Activated CD4-positive, alpha-beta memory T cell treated with anti-CD3 and anti-CD28 coated beads, Interleukin-2, amount 10 ng/mL, durations not matched to agents 7 days and 5 days (primary cell): Measurements from ENCODE around the gene CASK. TPM values are rescaled to one million over a fixed set of nuclear protein-coding genes. Genes with fewer than 3 reads are reported as not detected.

Experiments
- CTCF ChIA-PET: fragments of 350-600 bp; sonication (Branson Sonifier 250); formaldehyde crosslinking; loops from one replicate; lab custom pipeline; 2021; ENCODE audit warnings: antibody characterized with exemption, inconsistent platforms; lab: Charles Lee
- POLR2A ChIA-PET: fragments of 350-600 bp; sonication (Branson Sonifier 250); formaldehyde crosslinking; loops from one replicate; lab custom pipeline; 2021; ENCODE audit warnings: antibody characterized with exemption; lab: Charles Lee
- DNase-seq: peaks from one replicate; pipeline ENCODE4 v3.0.0-alpha.2; 2020
- H3K27ac Mint-ChIP-seq: one replicate; pipeline ENCODE4 v1.8.0; 2021; ENCODE audit warnings: mild to moderate bottlenecking, mixed read lengths
- H3K27me3 Mint-ChIP-seq: one replicate; pipeline ENCODE4 v1.8.0; 2021; ENCODE audit warnings: mixed read lengths
- H3K36me3 Mint-ChIP-seq: one replicate; pipeline ENCODE4 v1.8.0; 2021; ENCODE audit warnings: low read depth, mixed read lengths
- H3K4me1 Mint-ChIP-seq: one replicate; pipeline ENCODE4 v1.8.0; 2021; ENCODE audit warnings: mixed read lengths
- H3K4me3 Mint-ChIP-seq: one replicate; pipeline ENCODE4 v1.8.0; 2021; ENCODE audit warnings: mild to moderate bottlenecking, mixed read lengths
- H3K9me3 Mint-ChIP-seq: one replicate; pipeline ENCODE4 v1.8.0; 2021; ENCODE audit warnings: mixed read lengths
- total RNA-seq, 2 experiments: library from RNA; stranded (reverse); gene quantifications; one replicate each; pipeline ENCODE4 v1.2.3, GENCODE V29; 2021

The CASK gene
- total RNA-seq, 2 experiments from 2014 or later: 30.1 to 32.7 TPM

DNA sequence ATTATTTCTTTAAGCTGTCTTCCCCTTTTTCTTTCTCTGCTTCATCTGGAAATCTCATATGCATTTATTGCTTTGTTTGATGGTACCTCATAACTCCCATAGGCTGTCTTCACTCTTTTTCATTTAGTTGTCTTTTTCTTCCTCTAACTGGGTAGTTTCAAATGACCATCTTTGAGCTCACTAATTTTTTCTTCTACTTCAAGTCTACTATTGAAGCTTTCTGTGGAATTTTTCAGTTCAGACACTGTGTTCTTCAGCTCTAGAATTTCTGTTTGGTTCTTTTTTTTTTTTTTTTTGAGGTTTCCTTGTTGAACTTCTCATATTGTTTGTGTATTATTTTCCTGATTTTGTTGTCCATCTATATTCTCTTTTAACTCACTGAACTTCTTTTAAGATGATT lies 23.0 kb downstream of the CASK start:
- Mint-ChIP-seq H3K27ac (no peak overlapping the region), H3K4me3 (no peak overlapping the region), H3K4me1 (peaks cover 2% of the 10 kb centered on the region), H3K36me3 (peaks cover 34% of the 10 kb centered on the region), H3K9me3 (peaks cover 32% of the 10 kb centered on the region), H3K27me3 (no peaks in the 10 kb centered on the region)
- ChIA-PET POLR2A (interaction anchor here (0.6 kb wide), 1 partner anchor 81 kb away, joined by 3 read pairs; no protein-coding TSS in a partner anchor), CTCF (interaction anchor here (0.6 kb wide), 1 partner anchor 9 kb away, joined by 3 read pairs; no protein-coding TSS in a partner anchor)
- DNase-seq: no peak

DNA sequence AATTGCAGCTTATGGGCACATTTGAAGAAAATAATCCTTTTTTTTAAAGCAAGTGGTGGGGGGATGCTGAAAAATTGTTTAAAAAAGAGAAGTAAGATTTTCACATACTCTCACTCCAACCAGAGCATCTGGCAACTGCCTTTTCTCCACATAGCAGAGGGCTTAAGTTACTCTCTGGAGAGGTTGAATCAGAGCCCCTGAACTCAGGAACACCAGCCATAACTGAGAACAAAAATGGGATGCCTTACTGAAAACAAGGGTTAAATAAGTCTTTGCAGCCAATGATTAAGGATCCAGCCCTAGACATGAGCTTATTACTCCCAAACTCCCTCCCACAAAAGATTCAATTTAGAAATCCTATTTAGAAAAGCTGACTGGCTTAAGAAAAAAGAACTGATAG lies 27.5 kb downstream of the CASK start:
- no peak overlapping the region for H3K27ac Mint-ChIP-seq
- H3K4me1 Mint-ChIP-seq: no peaks in the 10 kb centered on the region
- H3K4me3 Mint-ChIP-seq: no peak overlapping the region
- H3K9me3 Mint-ChIP-seq: peaks cover 21% of the 10 kb centered on the region
- ChIA-PET POLR2A (no interaction called here), CTCF (no interaction called here)
- DNase-seq: no peak
- peaks cover 34% of the 10 kb centered on the region for H3K36me3 Mint-ChIP-seq
- no peaks in the 10 kb centered on the region for H3K27me3 Mint-ChIP-seq

DNA sequence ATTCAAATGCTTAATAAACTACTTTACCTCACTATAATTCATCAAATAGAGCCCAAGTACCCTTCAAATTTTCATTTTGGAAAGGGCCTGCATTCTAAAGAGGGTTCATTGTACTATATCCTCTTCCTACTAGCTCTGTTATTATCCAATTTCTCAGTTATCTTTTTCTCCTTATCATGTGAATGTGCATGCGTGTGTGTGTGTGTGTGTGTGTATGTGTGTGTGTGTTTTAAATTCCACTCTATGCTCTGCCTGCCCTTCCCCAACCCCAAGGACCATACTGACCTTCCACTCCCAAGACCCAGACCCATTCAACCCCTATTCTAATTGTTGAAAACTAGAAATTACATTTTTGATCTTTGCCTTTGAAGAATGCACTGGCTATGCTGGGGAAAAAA lies 33.3 kb downstream of the CASK start:
- CTCF ChIA-PET: no interaction called here
- no peaks in the 10 kb centered on the region for H3K27me3 Mint-ChIP-seq
- H3K4me1 Mint-ChIP-seq: peaks cover 11% of the 10 kb centered on the region
- H3K9me3 Mint-ChIP-seq: no peaks in the 10 kb centered on the region
- POLR2A ChIA-PET: no interaction called here
- H3K36me3 Mint-ChIP-seq: peaks cover 30% of the 10 kb centered on the region
- no peak overlapping the region for H3K4me3 Mint-ChIP-seq
- DNase-seq: no peak
- H3K27ac Mint-ChIP-seq: no peak overlapping the region

DNA sequence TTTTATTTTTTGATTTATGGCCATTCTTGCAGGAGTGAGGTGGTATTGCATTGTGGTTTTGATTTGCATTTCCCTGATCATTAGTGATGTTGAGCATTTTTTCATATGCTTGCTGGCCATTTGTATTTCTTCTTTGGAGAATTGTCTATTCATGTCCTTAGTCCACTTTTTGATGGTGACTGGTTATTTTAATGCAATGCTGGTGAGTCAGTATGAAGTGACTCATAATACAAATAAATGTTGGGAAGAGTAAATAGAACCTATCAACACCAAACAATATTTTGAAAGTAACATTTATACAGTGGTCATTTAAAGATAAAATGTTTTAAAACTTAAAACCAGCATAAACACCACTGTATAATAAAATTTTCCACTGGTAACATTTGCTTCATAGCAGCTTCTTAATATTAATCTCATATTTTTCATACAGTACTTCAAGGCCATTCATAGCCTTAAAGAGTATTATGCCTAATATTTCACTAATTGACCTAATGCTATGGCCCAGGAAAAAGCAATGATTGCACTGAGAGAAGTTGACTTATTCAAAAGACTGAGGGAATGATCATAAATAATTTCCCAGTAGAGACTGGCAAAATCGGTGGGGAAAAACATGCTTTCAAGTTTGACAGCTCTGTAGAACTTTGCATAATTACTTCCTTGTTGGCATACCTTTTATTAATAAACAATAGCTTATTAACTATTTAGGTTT lies 33.9 kb downstream of the CASK start:
- H3K27me3 Mint-ChIP-seq: no peaks in the 10 kb centered on the region
- peaks cover 11% of the 10 kb centered on the region for H3K4me1 Mint-ChIP-seq
- no peaks in the 10 kb centered on the region for H3K9me3 Mint-ChIP-seq
- no peak overlapping the region for H3K27ac Mint-ChIP-seq
- ChIA-PET POLR2A (no interaction called here), CTCF (no interaction called here)
- no peak for DNase-seq
- no peak overlapping the region for H3K4me3 Mint-ChIP-seq
- H3K36me3 Mint-ChIP-seq: peaks cover 25% of the 10 kb centered on the region

DNA sequence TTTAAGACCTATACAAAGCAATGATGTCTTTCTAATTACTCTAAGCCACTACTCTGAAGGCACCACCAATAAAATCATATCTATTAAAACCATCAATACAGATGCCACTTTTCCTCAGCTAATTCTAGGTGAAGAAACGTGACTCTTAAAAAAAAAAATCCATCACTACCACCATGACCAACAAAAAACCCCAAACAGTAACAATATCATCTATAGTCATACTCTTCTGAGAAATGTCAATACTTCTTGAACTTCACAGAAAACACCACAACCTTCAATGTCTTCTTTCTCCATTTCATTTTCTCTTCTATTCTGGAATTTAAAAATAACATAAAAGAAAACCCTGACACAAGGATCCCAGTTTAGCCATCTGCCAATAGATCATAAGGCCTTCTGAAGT lies 35.7 kb downstream of the CASK start:
- H3K36me3 Mint-ChIP-seq: peaks cover 17% of the 10 kb centered on the region
- ChIA-PET POLR2A (no interaction called here), CTCF (no interaction called here)
- no peaks in the 10 kb centered on the region for H3K9me3 Mint-ChIP-seq
- H3K4me3 Mint-ChIP-seq: no peak overlapping the region
- H3K27ac Mint-ChIP-seq: no peak overlapping the region
- H3K27me3 Mint-ChIP-seq: no peaks in the 10 kb centered on the region
- DNase-seq: no peak
- H3K4me1 Mint-ChIP-seq: peaks cover 21% of the 10 kb centered on the region

DNA sequence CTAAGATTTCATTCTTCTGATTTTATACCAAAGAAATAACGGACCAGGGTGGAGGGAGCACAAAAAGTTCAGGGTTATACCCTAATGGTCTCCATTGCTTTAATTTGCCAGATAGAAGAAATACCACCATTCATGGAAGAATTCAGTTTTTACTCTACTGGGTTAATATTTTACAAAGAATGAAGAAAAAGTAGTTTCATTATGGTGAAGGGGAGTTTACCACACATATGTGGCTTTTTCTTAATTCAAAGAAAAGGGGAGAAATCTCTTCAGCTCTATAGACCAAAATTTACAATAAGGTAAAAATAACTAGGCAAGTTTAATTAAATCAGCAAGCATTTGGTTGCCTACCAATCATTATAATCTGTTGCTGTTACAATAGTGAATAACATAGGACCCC lies 37.6 kb downstream of the CASK start:
- no peaks in the 10 kb centered on the region for H3K9me3 Mint-ChIP-seq
- no peak for DNase-seq
- H3K4me3 Mint-ChIP-seq: no peak overlapping the region
- H3K27ac Mint-ChIP-seq: no peak overlapping the region
- H3K36me3 Mint-ChIP-seq: peaks cover 15% of the 10 kb centered on the region
- H3K27me3 Mint-ChIP-seq: no peaks in the 10 kb centered on the region
- POLR2A ChIA-PET: no interaction called here
- CTCF ChIA-PET: no interaction called here
- peaks cover 21% of the 10 kb centered on the region for H3K4me1 Mint-ChIP-seq

DNA sequence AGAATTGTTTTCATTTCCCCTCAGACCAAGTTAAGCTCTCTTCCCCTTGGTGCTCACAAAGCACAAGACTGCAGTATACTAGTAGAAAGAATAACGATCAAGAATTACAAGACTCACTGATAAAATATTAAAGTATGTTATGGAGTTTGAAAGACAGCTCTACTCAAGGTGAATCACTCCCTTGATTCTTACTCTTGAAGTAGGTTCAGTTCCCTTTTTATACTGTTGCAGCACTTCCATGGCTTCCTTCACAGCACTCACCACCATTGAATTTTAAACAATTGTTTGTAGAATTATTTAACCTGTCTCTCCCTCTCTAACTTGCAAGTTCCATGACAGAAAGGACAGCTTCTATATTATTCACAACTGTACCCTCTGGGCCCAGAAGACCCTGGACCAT lies 42.2 kb downstream of the CASK start:
- peaks cover 10% of the 10 kb centered on the region for H3K4me1 Mint-ChIP-seq
- no peak overlapping the region for H3K4me3 Mint-ChIP-seq
- no peaks in the 10 kb centered on the region for H3K36me3 Mint-ChIP-seq
- no peak for DNase-seq
- no peak overlapping the region for H3K27ac Mint-ChIP-seq
- no peaks in the 10 kb centered on the region for H3K27me3 Mint-ChIP-seq
- CTCF ChIA-PET: no interaction called here
- POLR2A ChIA-PET: no interaction called here
- H3K9me3 Mint-ChIP-seq: no peaks in the 10 kb centered on the region

DNA sequence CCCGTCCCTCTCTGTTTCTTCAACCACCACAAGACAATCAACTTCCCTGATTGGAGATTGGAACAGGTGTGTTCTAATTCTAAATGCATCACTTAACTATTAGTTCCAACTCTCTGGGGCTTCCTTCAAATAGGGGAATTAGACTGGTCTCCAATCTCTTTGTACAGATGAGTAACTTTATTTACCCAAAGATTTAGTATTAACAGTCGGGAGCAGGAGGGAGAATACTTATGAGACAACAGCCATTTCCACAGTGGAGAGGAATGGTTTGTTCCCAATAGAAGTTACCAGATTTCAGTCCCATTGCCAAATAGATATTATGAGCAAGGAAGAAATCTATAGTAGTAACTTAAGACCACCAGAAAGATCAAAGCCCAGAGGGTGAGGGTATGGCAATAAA lies 46.2 kb downstream of the CASK start:
- no peak for DNase-seq
- Mint-ChIP-seq H3K27me3 (no peaks in the 10 kb centered on the region), H3K9me3 (peaks cover 3% of the 10 kb centered on the region), H3K4me1 (peaks cover 2% of the 10 kb centered on the region), H3K27ac (no peak overlapping the region), H3K4me3 (no peak overlapping the region), H3K36me3 (peaks cover 11% of the 10 kb centered on the region)
- ChIA-PET POLR2A (no interaction called here), CTCF (no interaction called here)

DNA sequence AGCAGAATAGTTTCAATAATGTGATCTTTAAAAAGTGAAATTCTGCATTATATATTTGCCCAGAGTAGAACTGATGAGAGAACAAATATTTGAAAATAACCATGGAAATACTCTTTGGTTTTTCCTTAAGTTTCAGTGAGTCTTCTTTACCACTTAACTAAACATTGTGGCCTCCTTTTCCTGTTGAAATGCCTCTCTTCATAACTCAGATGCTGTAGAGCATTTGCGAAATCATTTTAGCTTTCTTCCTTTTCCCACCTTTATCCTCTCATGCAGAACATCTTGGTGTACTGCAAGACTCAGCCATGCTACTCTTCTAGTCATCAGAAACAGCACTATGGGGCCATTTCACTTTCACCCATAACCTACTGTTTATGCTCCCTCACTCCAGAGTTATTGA lies 48.2 kb downstream of the CASK start:
- no peaks in the 10 kb centered on the region for H3K27me3 Mint-ChIP-seq
- POLR2A ChIA-PET: no interaction called here

DNA sequence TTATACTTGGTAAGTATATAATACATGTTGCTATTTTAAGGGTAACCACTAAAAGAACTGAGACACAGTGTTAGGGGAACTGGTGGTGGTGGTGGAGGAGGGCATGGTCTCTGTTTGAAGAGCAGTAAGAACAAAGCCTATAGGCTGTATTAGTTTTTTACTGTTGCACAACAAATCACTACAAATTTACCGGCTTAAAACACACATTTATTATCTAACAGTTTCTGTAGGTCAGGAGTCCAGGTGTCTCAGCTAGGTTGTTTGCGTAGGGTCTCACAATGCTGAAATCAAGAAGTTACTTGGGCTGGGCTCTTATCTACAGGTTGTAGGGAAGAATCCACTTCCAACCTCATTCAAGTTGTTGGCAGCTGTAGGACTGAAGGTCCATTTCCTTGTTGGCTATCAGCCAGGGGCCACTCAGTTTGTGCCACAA lies 52.6 kb downstream of the CASK start:
- no peaks in the 10 kb centered on the region for H3K27me3 Mint-ChIP-seq

More for the DNA sequence above, 48.2 kb downstream of the CASK start:
- Mint-ChIP-seq H3K4me3 (no peak overlapping the region), H3K9me3 (peaks cover 3% of the 10 kb centered on the region), H3K4me1 (peaks cover 2% of the 10 kb centered on the region), H3K36me3 (peaks cover 11% of the 10 kb centered on the region), H3K27ac (no peak overlapping the region)
- no peak for DNase-seq
- CTCF ChIA-PET: no interaction called here

DNA sequence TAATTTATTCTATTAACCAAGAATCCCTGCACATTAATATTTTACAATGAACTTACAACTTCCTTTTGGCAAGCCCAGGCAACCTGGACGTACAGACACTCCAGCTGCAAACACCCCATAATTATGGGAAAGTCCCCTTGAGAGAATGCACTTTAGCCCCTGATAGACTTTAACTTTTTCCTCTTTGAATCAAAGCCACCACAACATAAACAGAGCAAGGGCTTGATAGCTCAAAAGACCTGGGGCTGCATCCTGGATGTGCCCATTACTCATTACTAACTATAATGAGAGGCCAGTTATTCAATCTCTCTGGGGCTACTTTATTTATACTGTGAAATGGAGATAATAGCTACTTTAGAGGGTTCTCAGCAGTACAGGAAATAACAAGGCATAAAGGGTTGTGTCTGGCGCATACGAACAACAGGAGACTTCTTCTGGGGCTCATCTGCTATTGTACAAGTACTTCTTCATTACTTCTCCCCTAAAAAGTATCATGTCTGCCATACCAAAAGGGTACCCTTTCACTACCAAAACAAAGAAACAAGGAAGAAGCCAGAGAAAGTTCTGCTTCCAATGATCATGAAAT lies 54.9 kb downstream of the CASK start:
- H3K4me3 Mint-ChIP-seq: no peak overlapping the region
- peaks cover 9% of the 10 kb centered on the region for H3K4me1 Mint-ChIP-seq
- H3K9me3 Mint-ChIP-seq: peaks cover 3% of the 10 kb centered on the region
- H3K27me3 Mint-ChIP-seq: no peaks in the 10 kb centered on the region
- peaks cover 6% of the 10 kb centered on the region for H3K36me3 Mint-ChIP-seq
- no peak overlapping the region for H3K27ac Mint-ChIP-seq
- POLR2A ChIA-PET: no interaction called here
- CTCF ChIA-PET: no interaction called here
- DNase-seq: no peak

More for the DNA sequence above, 52.6 kb downstream of the CASK start:
- no peak overlapping the region for H3K27ac Mint-ChIP-seq
- no peak for DNase-seq
- peaks cover 11% of the 10 kb centered on the region for H3K36me3 Mint-ChIP-seq
- CTCF ChIA-PET: no interaction called here
- peaks cover 5% of the 10 kb centered on the region for H3K4me1 Mint-ChIP-seq
- H3K9me3 Mint-ChIP-seq: peaks cover 6% of the 10 kb centered on the region
- H3K4me3 Mint-ChIP-seq: no peak overlapping the region
- POLR2A ChIA-PET: no interaction called here

DNA sequence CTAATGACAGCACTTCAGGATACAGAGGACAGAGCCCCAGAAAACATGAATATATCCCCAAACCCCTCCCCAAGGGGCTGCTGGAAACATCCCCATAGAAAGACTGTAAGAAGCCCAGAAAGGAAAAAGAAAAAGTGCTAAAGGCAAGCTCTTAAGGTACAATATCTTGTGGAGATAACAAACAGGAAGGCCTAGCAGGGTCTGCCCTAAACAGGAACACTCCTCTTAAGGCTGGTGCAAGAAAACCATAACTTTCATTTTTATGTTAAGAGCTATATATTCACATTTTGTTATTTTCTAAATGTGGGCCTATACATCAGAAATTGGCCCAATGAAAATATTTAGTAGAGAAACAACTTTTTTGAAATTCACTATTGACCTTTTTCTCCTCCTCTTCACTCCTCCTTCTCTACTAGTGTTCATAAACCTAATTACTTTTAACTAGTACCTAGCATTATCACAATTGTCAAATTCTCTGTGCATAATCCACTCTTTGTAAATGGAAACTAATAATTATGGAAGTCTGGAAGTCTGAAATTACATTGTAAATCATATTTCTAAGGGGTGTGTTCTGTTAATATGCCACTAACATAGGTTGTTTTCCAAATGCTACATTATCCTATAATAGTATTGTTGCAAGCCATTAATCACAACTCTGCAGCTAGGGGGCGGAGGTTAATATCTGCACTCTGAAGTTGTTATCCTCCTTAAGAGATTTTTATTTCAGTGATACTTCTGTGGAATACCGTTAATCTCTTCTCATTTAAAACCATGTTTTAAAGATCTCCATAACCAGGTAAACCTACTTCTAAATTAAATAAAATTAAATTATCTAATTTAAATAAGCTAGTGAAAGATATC lies 59.8 kb downstream of the CASK start:
- H3K9me3 Mint-ChIP-seq: peaks cover 3% of the 10 kb centered on the region
- no peak for DNase-seq
- CTCF ChIA-PET: no interaction called here
- H3K4me3 Mint-ChIP-seq: no peak overlapping the region
- H3K27me3 Mint-ChIP-seq: no peaks in the 10 kb centered on the region
- peaks cover 2% of the 10 kb centered on the region for H3K36me3 Mint-ChIP-seq
- POLR2A ChIA-PET: no interaction called here
- H3K27ac Mint-ChIP-seq: peak overlapping the region; percentile 70
- H3K4me1 Mint-ChIP-seq: peaks cover 17% of the 10 kb centered on the region

DNA sequence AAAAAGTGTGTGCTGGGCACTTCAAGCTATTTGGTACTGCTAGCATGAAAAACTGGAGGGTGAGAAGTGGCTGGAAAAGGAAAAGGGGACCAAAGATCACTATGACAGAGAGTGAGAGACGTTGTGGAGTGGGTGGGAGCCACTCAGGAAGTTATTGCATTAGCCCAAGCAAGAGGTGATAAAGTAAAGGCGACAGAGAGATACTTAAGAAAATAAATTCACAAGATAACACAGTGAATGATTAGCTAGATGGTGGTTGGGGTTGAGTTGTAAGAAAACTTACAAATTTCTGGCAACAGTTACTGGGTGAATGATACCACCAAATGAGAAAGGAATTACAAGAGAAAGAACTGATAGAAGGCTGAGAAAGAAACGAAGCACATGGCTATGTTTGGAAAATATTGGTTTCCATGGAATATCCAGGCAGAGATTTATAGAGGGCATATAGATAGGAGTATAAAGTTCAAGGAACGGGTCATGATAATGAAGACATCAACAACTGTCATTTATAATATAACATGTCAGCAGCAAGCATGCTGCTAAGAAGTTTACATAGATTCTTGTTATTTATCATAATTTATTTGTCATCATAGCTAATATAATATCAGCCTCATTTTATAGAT lies 60.7 kb downstream of the CASK start:
- H3K27me3 Mint-ChIP-seq: no peaks in the 10 kb centered on the region
- H3K4me1 Mint-ChIP-seq: peaks cover 17% of the 10 kb centered on the region
- H3K4me3 Mint-ChIP-seq: no peak overlapping the region
- H3K27ac Mint-ChIP-seq: peak overlapping the region; percentile 40
- ChIA-PET CTCF (no interaction called here), POLR2A (no interaction called here)
- DNase-seq: no peak
- H3K9me3 Mint-ChIP-seq: peaks cover under 1% of the 10 kb centered on the region
- peaks cover 2% of the 10 kb centered on the region for H3K36me3 Mint-ChIP-seq
